Heart left ventricle (tissue), 13 donors: ENCODE measurements around the gene SMURF1.

Experiments
- POLR2A ChIP-seq, 2 donors: fragments of 450-650 bp; IDR thresholded peaks; one replicate each; pipeline ENCODE4 v1.6.1; 2017; ENCODE audit warnings: antibody characterized with exemption in 2 of 2, mild to moderate bottlenecking in 2 of 2, moderate library complexity in 2 of 2
- TF ChIP-seq, protein P1 (sequence below), 12 donors: fragments of 200-600 bp; sonication (generic) in 4 of 12; IDR thresholded peaks; one replicate each; pipeline versions ENCODE4 v1.5.0 to v1.8.0; 2018 to 2022; ENCODE audit warnings: antibody characterized with exemption in 12 of 12, mild to moderate bottlenecking in 5 of 12
- donor health status: ischemic (EF 13 %, LVEDD 7.1; RV severe dilation, severe dysfunction).
- donor health status: DM: no; HTN: yes; CAD: no.
- donor health status: DM: no; HTN: no; CAD: no.
- donor health status: ischemic (EF 25% LVEDD 6.9; RV normal size, moderate dysfunction).
- donor health status: ischemic (EF 25% LVEDD 5.7; RV mildly dilated, moderate dysfunction).
- donor health status: ischemic (EF 35%, LVEDD 5.7; RV mildly dilated, moderate dysfunction).
- donor health status: nonischemic (EF 11% LVEDD 7.7; RV severe dilation, severe dysfunction).
- donor health status: DM: yes; HTN: yes; CAD: no.
- donor health status: PGD.
- donor health status: ischemic (EF 29% LVEDD 5.4; RV normal size, mild dysfunction).
- donor health status: nonischemic (EF 23%, LVEDD 6.1; RV moderate dilation, normal function).

DNA sequence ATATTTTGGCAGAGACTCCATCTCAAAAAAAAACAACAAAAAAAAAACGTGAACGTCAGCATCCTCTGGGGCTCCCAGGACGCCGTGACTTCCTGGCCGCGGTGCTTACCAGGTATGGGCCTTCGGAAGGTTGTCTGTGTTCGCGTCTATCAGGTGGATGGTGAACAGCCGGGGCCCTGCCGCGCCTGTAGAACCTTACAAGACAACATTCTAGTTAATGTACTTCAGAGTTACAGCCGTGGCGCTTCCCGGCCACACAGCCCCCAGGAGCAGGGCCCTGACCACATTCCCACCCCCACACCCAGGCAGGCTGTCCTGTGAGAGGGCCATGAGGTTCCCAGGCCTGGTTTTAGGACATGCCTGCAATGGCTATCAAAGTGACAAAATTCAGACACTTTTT, 111.0 kb downstream of the SMURF1 start:
- TF ChIP-seq, protein P1, sequence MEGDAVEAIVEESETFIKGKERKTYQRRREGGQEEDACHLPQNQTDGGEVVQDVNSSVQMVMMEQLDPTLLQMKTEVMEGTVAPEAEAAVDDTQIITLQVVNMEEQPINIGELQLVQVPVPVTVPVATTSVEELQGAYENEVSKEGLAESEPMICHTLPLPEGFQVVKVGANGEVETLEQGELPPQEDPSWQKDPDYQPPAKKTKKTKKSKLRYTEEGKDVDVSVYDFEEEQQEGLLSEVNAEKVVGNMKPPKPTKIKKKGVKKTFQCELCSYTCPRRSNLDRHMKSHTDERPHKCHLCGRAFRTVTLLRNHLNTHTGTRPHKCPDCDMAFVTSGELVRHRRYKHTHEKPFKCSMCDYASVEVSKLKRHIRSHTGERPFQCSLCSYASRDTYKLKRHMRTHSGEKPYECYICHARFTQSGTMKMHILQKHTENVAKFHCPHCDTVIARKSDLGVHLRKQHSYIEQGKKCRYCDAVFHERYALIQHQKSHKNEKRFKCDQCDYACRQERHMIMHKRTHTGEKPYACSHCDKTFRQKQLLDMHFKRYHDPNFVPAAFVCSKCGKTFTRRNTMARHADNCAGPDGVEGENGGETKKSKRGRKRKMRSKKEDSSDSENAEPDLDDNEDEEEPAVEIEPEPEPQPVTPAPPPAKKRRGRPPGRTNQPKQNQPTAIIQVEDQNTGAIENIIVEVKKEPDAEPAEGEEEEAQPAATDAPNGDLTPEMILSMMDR (IDR thresholded peaks at IDR 0.05) = no peak
- no peak for TF ChIP-seq POLR2A (IDR thresholded peaks at IDR 0.05)
